ENCODE results near the gene TIGD3. TPM values are rescaled to one million over a fixed set of nuclear protein-coding genes. Genes with fewer than 3 reads are reported as not detected.

Gene TIGD3
- total and polyA plus RNA-seq, 2 donors (not counting 3 experiments of a cell fraction or from before 2014, with no cell fraction given), result 0.18 to 0.27 TPM

- FAIRE-seq, result no peak
- Histone ChIP-seq H3K9me1 (replicated peaks; ENCODE audit: control insufficient read depth, extremely low read depth, insufficient read depth, low read length) (no peaks in the 10 kb centered on the region), H3K4me3 (replicated peaks in 1 of 3; ENCODE audit: insufficient read depth in 1 of 3, low read depth in 1 of 3, low read length in 3 of 3) (peak overlapping the region; percentile 87 to 97 (median 90)), H3K9ac (replicated peaks; ENCODE audit: extremely low read depth, insufficient read depth, low read length) (peak overlapping the region; percentile 73), H3K4me1 (ENCODE audit: control insufficient read depth, extremely low read depth, insufficient read depth, low read length) (peaks cover 31% of the 10 kb centered on the region), H3K27ac (ENCODE audit: insufficient read depth, low read depth, low read length) (peak overlapping the region; percentile 84), H3K9me3 (replicated peaks; ENCODE audit: control insufficient read depth, insufficient read depth, low read length) (no peaks in the 10 kb centered on the region), H3K4me2 (ENCODE audit: insufficient read depth, low read length) (peak overlapping the region; percentile 65), H3K27me3 (ENCODE audit: control insufficient read depth in 2 of 2, insufficient read depth in 2 of 2, low read length in 2 of 2) (no peaks in the 10 kb centered on the region), H4K20me1 (replicated peaks; ENCODE audit: control insufficient read depth, extremely low read depth, insufficient read depth, low read length) (no peaks in the 10 kb centered on the region), H3K79me2 (ENCODE audit: control insufficient read depth, insufficient read depth, low read length) (peaks cover 69% of the 10 kb centered on the region), H3K36me3 (ENCODE audit: control insufficient read depth in 2 of 2, extremely low read depth in 1 of 2, insufficient read depth in 2 of 2, low read length in 2 of 2) (peaks cover 5 to 7% of the 10 kb centered on the region in 2 experiments), H2AFZ (ENCODE audit: low read depth, low read length) (no peak overlapping the region)
- TF ChIP-seq MAX (IDR thresholded peaks at IDR 0.05; ENCODE audit: insufficient read depth, insufficient read length) (no peak), EZH2 (IDR thresholded peaks at IDR 0.05; ENCODE audit: borderline replicate concordance, low read depth, low read length, severe bottlenecking) (no peak), GATA2 (IDR thresholded peaks at IDR 0.05; ENCODE audit: insufficient read depth, insufficient read length, low read depth, low read length) (no peak), CTCF (IDR thresholded peaks at IDR 0.05; ENCODE audit: extremely low read depth in 1 of 2, insufficient read depth in 1 of 2, low read depth in 1 of 2, low read length in 2 of 2) (peak in 1 of 2 donors; percentile 4), JUN (IDR thresholded peaks at IDR 0.05; ENCODE audit: borderline replicate concordance, insufficient read depth, insufficient read length, low read depth) (no peak)
- intact Hi-C loops (cut with micrococcal nuclease), result loop anchor here (1.0 to 5.0 kb wide), 7 partner anchors 14 to 197 kb away; no protein-coding TSS in a partner anchor
- no TSS peak for BruUV-seq (replicated peaks)
- dilution Hi-C loops (cut with MboI; ENCODE audit: extremely low pct_ligation_motif_present, low sequenced_read_pairs), result no loop called here
- POLR2A ChIA-PET, result interaction anchor here (1.1 to 3.9 kb wide), 4 partner anchors 10 to 41 kb away, joined by 3 to 65 read pairs (median 6); partner anchors contain the start of gene DPF2
- no peak for DNase-seq (ENCODE audit: low read depth, low spot score)
- CTCF ChIA-PET, result interaction anchor here (0.7 to 9.0 kb wide), 15 partner anchors 9 to 112 kb away, joined by 3 to 625 read pairs (median 17); partner anchors contain the start of genes DPF2, POLA2 and TIGD3
Observed at GRCh38 chr11:65315866-65316226, 38.7 kb upstream of the TIGD3 start.

Measured in endothelial cell of umbilical vein (primary cell).